ENCODE results near the gene RFC1. TPM values are rescaled to one million over a fixed set of nuclear protein-coding genes. Genes with fewer than 3 reads are reported as not detected.

The RFC1 gene
- total and polyA plus RNA-seq, 9 of the 15 experiments (the other 6 are each of a cell fraction or from before 2014, with no cell fraction given) = 16.8 to 85.6 (median 45.2) TPM

DNA sequence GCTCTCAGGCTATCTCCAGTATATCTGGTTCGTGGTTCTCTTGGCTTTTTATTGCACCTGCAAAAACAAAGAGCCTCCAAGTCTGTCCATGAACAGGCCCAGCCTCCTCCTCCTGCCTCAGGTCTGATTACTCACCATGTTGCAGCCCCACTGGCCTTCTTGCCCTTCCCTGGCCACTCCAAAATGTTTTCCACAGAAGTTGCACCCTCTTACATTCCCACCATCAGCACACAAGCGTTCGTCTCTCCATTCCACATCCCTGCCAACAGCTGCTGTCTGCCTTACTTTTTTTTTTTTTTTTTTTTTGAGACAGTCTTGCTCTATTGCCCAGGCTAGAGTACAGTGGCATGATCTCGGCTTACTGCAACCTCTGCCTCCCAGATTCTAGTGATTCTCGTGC, 86.7 kb downstream of the RFC1 start:
- ChIA-PET POLR2A (no interaction called here), CTCF (ENCODE audit: low intra/inter-chr PET ratio) (no interaction called here)
- H3K79me2 ChIP-seq (ENCODE audit: control insufficient read depth, insufficient read depth, low read length) = no peaks in the 10 kb centered on the region
- DNase-seq (ENCODE audit: extremely low read depth in 1 of 4, low spot score in 3 of 4) (no peak), FAIRE-seq (no peak), ATAC-seq (peak; percentile 31; the same call in 1 of the 3 replicates)
- H2AFZ ChIP-seq (ENCODE audit: low read depth, low read length) = no peak overlapping the region
- intact Hi-C loops (cut with micrococcal nuclease) (no loop called here), in situ Hi-C loops (cut with MboI) (no loop called here)
- H4K20me1 ChIP-seq (replicated peaks; ENCODE audit: control insufficient read depth, insufficient read depth, low read length) = no peaks in the 10 kb centered on the region
- H3K4me1 ChIP-seq (replicated peaks in 1 of 2; ENCODE audit: control insufficient read depth in 2 of 2, insufficient read depth in 2 of 2, low read length in 2 of 2) = no peaks in the 10 kb centered on the region
- H3K9me1 ChIP-seq (ENCODE audit: control insufficient read depth, insufficient read depth, low read length) = no peaks in the 10 kb centered on the region
- no peak overlapping the region for H3K27ac ChIP-seq (ENCODE audit: extremely low read depth, low read depth, low read length)
- H3K4me3 ChIP-seq = no peak overlapping the region
- no TSS peak for BruUV-seq (replicated peaks)
- no peaks in the 10 kb centered on the region for H3K27me3 ChIP-seq (ENCODE audit: control insufficient read depth in 2 of 2, insufficient read depth in 2 of 2, low read length in 2 of 2)
- H3K9ac ChIP-seq (ENCODE audit: insufficient read depth in 1 of 2, low read depth in 2 of 2, low read length in 2 of 2) = no peak overlapping the region
- H3K36me3 ChIP-seq (ENCODE audit: control insufficient read depth, insufficient read depth, low read length) = no peaks in the 10 kb centered on the region
- H3K4me2 ChIP-seq (ENCODE audit: insufficient read depth, low read length) = no peak overlapping the region
- H3K9me3 ChIP-seq (replicated peaks; ENCODE audit: control insufficient read depth, insufficient read depth, low read depth, low read length) = no peaks in the 10 kb centered on the region
- WGBS (ENCODE audit: insufficient coverage, low coverage, missing lambda C conversion rate) = 57% methylated on average over 4 of the region's 5 CpGs
- TF ChIP-seq, protein P1, sequence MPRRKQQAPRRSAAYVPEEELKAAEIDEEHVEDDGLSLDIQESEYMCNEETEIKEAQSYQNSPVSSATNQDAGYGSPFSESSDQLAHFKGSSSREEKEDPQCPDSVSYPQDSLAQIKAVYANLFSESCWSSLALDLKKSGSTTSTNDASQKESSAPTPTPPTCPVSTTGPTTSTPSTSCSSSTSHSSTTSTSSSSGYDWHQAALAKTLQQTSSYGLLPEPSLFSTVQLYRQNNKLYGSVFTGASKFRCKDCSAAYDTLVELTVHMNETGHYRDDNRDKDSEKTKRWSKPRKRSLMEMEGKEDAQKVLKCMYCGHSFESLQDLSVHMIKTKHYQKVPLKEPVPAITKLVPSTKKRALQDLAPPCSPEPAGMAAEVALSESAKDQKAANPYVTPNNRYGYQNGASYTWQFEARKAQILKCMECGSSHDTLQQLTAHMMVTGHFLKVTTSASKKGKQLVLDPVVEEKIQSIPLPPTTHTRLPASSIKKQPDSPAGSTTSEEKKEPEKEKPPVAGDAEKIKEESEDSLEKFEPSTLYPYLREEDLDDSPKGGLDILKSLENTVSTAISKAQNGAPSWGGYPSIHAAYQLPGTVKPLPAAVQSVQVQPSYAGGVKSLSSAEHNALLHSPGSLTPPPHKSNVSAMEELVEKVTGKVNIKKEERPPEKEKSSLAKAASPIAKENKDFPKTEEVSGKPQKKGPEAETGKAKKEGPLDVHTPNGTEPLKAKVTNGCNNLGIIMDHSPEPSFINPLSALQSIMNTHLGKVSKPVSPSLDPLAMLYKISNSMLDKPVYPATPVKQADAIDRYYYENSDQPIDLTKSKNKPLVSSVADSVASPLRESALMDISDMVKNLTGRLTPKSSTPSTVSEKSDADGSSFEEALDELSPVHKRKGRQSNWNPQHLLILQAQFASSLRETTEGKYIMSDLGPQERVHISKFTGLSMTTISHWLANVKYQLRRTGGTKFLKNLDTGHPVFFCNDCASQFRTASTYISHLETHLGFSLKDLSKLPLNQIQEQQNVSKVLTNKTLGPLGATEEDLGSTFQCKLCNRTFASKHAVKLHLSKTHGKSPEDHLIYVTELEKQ (CRISPR knock-in tag; IDR thresholded peaks at IDR 0.05) = no peak
- TF ChIP-seq ETV5 (CRISPR knock-in tag; IDR thresholded peaks at IDR 0.05; ENCODE audit: low read depth) (no peak), FUS (optimal IDR thresholded peaks at IDR 0.05; ENCODE audit: low read depth, low read length) (no peak), ZNF212 (CRISPR knock-in tag; IDR thresholded peaks at IDR 0.05) (no peak), SOX6 (IDR thresholded peaks at IDR 0.05) (no peak), ZNF232 (CRISPR knock-in tag; IDR thresholded peaks at IDR 0.05) (no peak), HDAC6 (IDR thresholded peaks at IDR 0.05; ENCODE audit: low read depth, low read length) (no peak), MYC (IDR thresholded peaks at IDR 0.05; ENCODE audit: low read depth, low read length) (no peak), MYC (CRISPR knock-in tag; IDR thresholded peaks at IDR 0.05; ENCODE audit: borderline replicate concordance, low read depth) (no peak), DACH1 (IDR thresholded peaks at IDR 0.05; ENCODE audit: partially characterized antibody) (no peak), SP1 (CRISPR knock-in tag; IDR thresholded peaks at IDR 0.05) (no peak)
- TF ChIP-seq, protein P2, sequence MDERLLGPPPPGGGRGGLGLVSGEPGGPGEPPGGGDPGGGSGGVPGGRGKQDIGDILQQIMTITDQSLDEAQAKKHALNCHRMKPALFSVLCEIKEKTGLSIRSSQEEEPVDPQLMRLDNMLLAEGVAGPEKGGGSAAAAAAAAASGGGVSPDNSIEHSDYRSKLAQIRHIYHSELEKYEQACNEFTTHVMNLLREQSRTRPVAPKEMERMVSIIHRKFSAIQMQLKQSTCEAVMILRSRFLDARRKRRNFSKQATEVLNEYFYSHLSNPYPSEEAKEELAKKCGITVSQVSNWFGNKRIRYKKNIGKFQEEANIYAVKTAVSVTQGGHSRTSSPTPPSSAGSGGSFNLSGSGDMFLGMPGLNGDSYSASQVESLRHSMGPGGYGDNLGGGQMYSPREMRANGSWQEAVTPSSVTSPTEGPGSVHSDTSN (CRISPR knock-in tag; IDR thresholded peaks at IDR 0.05; ENCODE audit: low read depth) = no peak
- TF ChIP-seq, protein P2 (tag; conservative IDR thresholded peaks at IDR 0.05; ENCODE audit: low read depth) = no peak
- TF ChIP-seq, protein P3, sequence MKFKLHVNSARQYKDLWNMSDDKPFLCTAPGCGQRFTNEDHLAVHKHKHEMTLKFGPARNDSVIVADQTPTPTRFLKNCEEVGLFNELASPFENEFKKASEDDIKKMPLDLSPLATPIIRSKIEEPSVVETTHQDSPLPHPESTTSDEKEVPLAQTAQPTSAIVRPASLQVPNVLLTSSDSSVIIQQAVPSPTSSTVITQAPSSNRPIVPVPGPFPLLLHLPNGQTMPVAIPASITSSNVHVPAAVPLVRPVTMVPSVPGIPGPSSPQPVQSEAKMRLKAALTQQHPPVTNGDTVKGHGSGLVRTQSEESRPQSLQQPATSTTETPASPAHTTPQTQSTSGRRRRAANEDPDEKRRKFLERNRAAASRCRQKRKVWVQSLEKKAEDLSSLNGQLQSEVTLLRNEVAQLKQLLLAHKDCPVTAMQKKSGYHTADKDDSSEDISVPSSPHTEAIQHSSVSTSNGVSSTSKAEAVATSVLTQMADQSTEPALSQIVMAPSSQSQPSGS (CRISPR knock-in tag; IDR thresholded peaks at IDR 0.05) = no peak
- TF ChIP-seq, protein P4, sequence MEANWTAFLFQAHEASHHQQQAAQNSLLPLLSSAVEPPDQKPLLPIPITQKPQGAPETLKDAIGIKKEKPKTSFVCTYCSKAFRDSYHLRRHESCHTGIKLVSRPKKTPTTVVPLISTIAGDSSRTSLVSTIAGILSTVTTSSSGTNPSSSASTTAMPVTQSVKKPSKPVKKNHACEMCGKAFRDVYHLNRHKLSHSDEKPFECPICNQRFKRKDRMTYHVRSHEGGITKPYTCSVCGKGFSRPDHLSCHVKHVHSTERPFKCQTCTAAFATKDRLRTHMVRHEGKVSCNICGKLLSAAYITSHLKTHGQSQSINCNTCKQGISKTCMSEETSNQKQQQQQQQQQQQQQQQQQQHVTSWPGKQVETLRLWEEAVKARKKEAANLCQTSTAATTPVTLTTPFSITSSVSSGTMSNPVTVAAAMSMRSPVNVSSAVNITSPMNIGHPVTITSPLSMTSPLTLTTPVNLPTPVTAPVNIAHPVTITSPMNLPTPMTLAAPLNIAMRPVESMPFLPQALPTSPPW (CRISPR knock-in tag; IDR thresholded peaks at IDR 0.05) = no peak
